IMR-90 (cell line): ENCODE data around the gene USP32. TPM values are rescaled to one million over a fixed set of nuclear protein-coding genes. Genes with fewer than 3 reads are reported as not detected.

ENCODE experiments used
- ATAC-seq: fragments of 200-7000 bp; cut with Tn5 transposase; 2 replicates; pipeline ENCODE4 v1.9.1; 2020; ENCODE audit warnings: low read depth, mild to moderate bottlenecking, moderate library complexity
- BruUV-seq: library from RNA; stranded (reverse); fragments of 400-500 nt; replicated peaks from 2 replicates; lab custom pipeline; 2021; lab: Mats Ljungman, UMichigan
- CTCF ChIA-PET: fragments of 300-600 bp; formaldehyde crosslinking; extraction: SDS; loops from one replicate; lab custom pipeline; 2021; ENCODE audit warnings: antibody characterized with exemption; lab: Yijun Ruan, JAX
- POLR2A ChIA-PET: fragments of 300-600 bp; sonication (Branson Sonifier 250); formaldehyde crosslinking; loops from one replicate; lab custom pipeline; 2022; ENCODE audit warnings: antibody characterized with exemption; ENCODE audit not compliant: unreplicated experiment; lab: Charles Lee
- DNase-seq: peaks from one replicate; pipeline ENCODE4 v3.0.0; 2013
- H2AFZ ChIP-seq: replicated peaks from 2 replicates; pipeline ENCODE3; 2013; ENCODE audit warnings: low read length, mild to moderate bottlenecking; ENCODE audit not compliant: poor library complexity
- H2AK5ac ChIP-seq: 2 replicates; pipeline ENCODE4 v1.6.1; 2013; ENCODE audit warnings: low read depth, low read length, inconsistent platforms
- H2AK9ac ChIP-seq: replicated peaks from 2 replicates; pipeline ENCODE3; 2013; ENCODE audit warnings: mild to moderate bottlenecking, low read depth, low read length, moderate library complexity; ENCODE audit not compliant: poor library complexity
- H2BK120ac ChIP-seq: 2 replicates; pipeline ENCODE4 v1.6.1; 2013; ENCODE audit warnings: low read depth, low read length, inconsistent platforms
- H2BK15ac ChIP-seq: 3 replicates; pipeline ENCODE4 v1.6.1; 2013; ENCODE audit warnings: low read depth, low read length, inconsistent platforms
- H2BK20ac ChIP-seq: 2 replicates; pipeline ENCODE4 v1.6.1; 2013; ENCODE audit warnings: low read depth, mild to moderate bottlenecking, inconsistent platforms, low read length, moderate library complexity
- H2BK5ac ChIP-seq: 2 replicates; pipeline ENCODE4 v1.6.1; 2013; ENCODE audit warnings: mild to moderate bottlenecking, low read depth, low read length, inconsistent platforms; ENCODE audit not compliant: poor library complexity, severe bottlenecking
- H3K14ac ChIP-seq: replicated peaks from 2 replicates; pipeline ENCODE4 v1.6.1; 2013; ENCODE audit warnings: low read depth, low read length, inconsistent platforms
- H3K18ac ChIP-seq: 2 replicates; pipeline ENCODE4 v1.6.1; 2013; ENCODE audit warnings: low read depth, low read length, control low read depth
- H3K23ac ChIP-seq: 2 replicates; pipeline ENCODE4 v1.6.1; 2013; ENCODE audit warnings: low read depth, low read length, inconsistent platforms
- H3K27ac ChIP-seq: 2 replicates; pipeline ENCODE4 v1.5.1; 2013; ENCODE audit warnings: mild to moderate bottlenecking, control low read depth, low read length; ENCODE audit not compliant: insufficient read depth
- H3K27me3 ChIP-seq: 2 replicates; pipeline ENCODE4 v1.6.1; 2013; ENCODE audit warnings: low read length; ENCODE audit not compliant: control insufficient read depth, insufficient read depth
- H3K36me3 ChIP-seq: 2 replicates; pipeline ENCODE4 v1.6.1; 2013; ENCODE audit warnings: low read length, mixed read lengths; ENCODE audit not compliant: control insufficient read depth, insufficient read depth
- H3K4ac ChIP-seq: 2 replicates; pipeline ENCODE4 v1.6.1; 2013; ENCODE audit warnings: low read depth, low read length, inconsistent platforms
- H3K4me1 ChIP-seq: 2 replicates; pipeline ENCODE4 v1.6.1; 2013; ENCODE audit warnings: low read length, mixed read lengths; ENCODE audit not compliant: control insufficient read depth, insufficient read depth
- H3K4me2 ChIP-seq: 2 replicates; pipeline ENCODE4 v1.6.1; 2013; ENCODE audit warnings: low read depth, mild to moderate bottlenecking, control low read depth, low read length, moderate library complexity
- H3K4me3 ChIP-seq: 2 replicates; pipeline ENCODE4 v1.5.1; 2013; ENCODE audit warnings: low read depth, mild to moderate bottlenecking, control low read depth, low read length, moderate library complexity; ENCODE audit not compliant: insufficient read depth
- H3K56ac ChIP-seq: 2 replicates; pipeline ENCODE4 v1.6.1; 2013; ENCODE audit warnings: low read length, inconsistent platforms; ENCODE audit not compliant: insufficient read depth; ENCODE audit errors: extremely low read depth
- H3K79me1 ChIP-seq, 2 experiments: 2 replicates each; pipeline ENCODE4 v1.6.1; 2013; ENCODE audit warnings: low read length in 2 of 2, inconsistent platforms in 1 of 2, low read depth in 1 of 2
- H3K9ac ChIP-seq: 2 replicates; pipeline ENCODE4 v1.6.1; 2013; ENCODE audit warnings: low read depth, low read length, control low read depth
- H3K9me1 ChIP-seq: 2 replicates; pipeline ENCODE4 v1.6.1; 2013; ENCODE audit warnings: low read length, inconsistent platforms; ENCODE audit not compliant: insufficient read depth
- H3K9me3 ChIP-seq: 2 replicates; pipeline ENCODE4 v1.6.1; 2013; ENCODE audit warnings: low read length; ENCODE audit not compliant: control insufficient read depth, insufficient read depth
- H4K20me1 ChIP-seq: 2 replicates; pipeline ENCODE4 v1.6.1; 2013; ENCODE audit warnings: low read length, inconsistent platforms; ENCODE audit not compliant: insufficient read depth
- H4K5ac ChIP-seq: 2 replicates; pipeline ENCODE4 v1.6.1; 2013; ENCODE audit warnings: mild to moderate bottlenecking, low read depth, low read length, control low read depth
- H4K8ac ChIP-seq, 2 experiments: 2 replicates each; pipeline ENCODE4 v1.6.1; 2013; ENCODE audit warnings: low read depth in 2 of 2, low read length in 2 of 2, control low read depth in 1 of 2, inconsistent platforms in 1 of 2
- H4K91ac ChIP-seq: 2 replicates; pipeline ENCODE4 v1.6.1; 2013; ENCODE audit warnings: low read depth, low read length, inconsistent platforms; ENCODE audit not compliant: insufficient read depth
- CEBPB ChIP-seq: IDR thresholded peaks from 2 replicates; pipeline ENCODE4 v1.6.1; 2012; ENCODE audit warnings: low read depth, low read length, improper control_type of control experiment
- FOS ChIP-seq: fragments of 150-350 bp; IDR thresholded peaks from 2 replicates; pipeline ENCODE4 v1.6.1; 2016; ENCODE audit warnings: low read depth, low read length
- MAZ ChIP-seq: IDR thresholded peaks from 2 replicates; pipeline ENCODE4 v1.6.1; 2012; ENCODE audit warnings: low read depth, mild to moderate bottlenecking, low read length, improper control_type of control experiment, moderate library complexity, borderline replicate concordance
- MXI1 ChIP-seq: IDR thresholded peaks from 2 replicates; pipeline ENCODE4 v1.6.1; 2012; ENCODE audit warnings: low read depth, mild to moderate bottlenecking, low read length, moderate library complexity, borderline replicate concordance
- POLR2A ChIP-seq: IDR thresholded peaks from 2 replicates; pipeline ENCODE4 v1.6.1; 2012; ENCODE audit warnings: mild to moderate bottlenecking, low read depth, low read length
- RAD21 ChIP-seq: IDR thresholded peaks from 2 replicates; pipeline ENCODE4 v1.6.1; 2012; ENCODE audit warnings: low read length, improper control_type of control experiment
- RCOR1 ChIP-seq: IDR thresholded peaks from 2 replicates; pipeline ENCODE4 v1.6.1; 2012; ENCODE audit warnings: mild to moderate bottlenecking, low read length, improper control_type of control experiment; ENCODE audit not compliant: insufficient replicate concordance
- RFX5 ChIP-seq: IDR thresholded peaks from 2 replicates; pipeline ENCODE4 v1.8.0; 2012; ENCODE audit warnings: low read depth, mild to moderate bottlenecking, low read length, moderate library complexity
- SMC3 ChIP-seq: fragments of 150-350 bp; IDR thresholded peaks from 2 replicates; pipeline ENCODE4 v1.6.1; 2016; ENCODE audit warnings: low read depth, mild to moderate bottlenecking, antibody characterized with exemption, low read length, moderate library complexity
- WGBS, 2 experiments: methylation state at CpG; one replicate each; pipeline versions ENCODE4 v1.1.5 to v1.1.7; 2013; ENCODE audit warnings: missing lambda C conversion rate in 2 of 2; ENCODE audit not compliant: insufficient read length in 1 of 2; ENCODE audit errors: extremely low coverage in 2 of 2; 5-methylcytosine and 5-hydroxymethylcytosine counted together
- dilution Hi-C: fragments of 300-500 bp; cut with HindIII; formaldehyde crosslinking; loops from one replicate; pipeline ENCODE4 v1.14.3; 2018; ENCODE audit warnings: low sequenced_read_pairs; ENCODE audit not compliant: unreplicated experiment
- in situ Hi-C: fragments of 300-500 bp; cut with MboI; formaldehyde crosslinking; loops from 3 replicates; pipeline ENCODE4 v1.14.3; 2019; ENCODE audit warnings: low sequenced_read_pairs, inconsistent platforms, mixed read lengths
- intact Hi-C: fragments of 100-400 bp; cut with micrococcal nuclease; formaldehyde crosslinking; loops from 2 replicates; pipeline ENCODE4 v1.10.0; 2022
- polyA plus RNA-seq, 3 experiments: library from polyadenylated mRNA; depleted of rRNA; stranded (reverse); fragments of >200 nt; gene quantifications; 2 replicates each; pipeline ENCODE4 v1.2.3, GENCODE V29; 2012; ENCODE audit warnings: low replicate concordance in 1 of 3
- total RNA-seq: library from RNA; depleted of rRNA; stranded (reverse); fragments of >200 nt; gene quantifications from 2 replicates; pipeline ENCODE4 v1.2.3, GENCODE V29; 2012

The USP32 gene
- total and polyA plus RNA-seq, 2 of the 4 experiments (the other 2 are of a cell fraction): 16.8 to 46.8 TPM

DNA sequence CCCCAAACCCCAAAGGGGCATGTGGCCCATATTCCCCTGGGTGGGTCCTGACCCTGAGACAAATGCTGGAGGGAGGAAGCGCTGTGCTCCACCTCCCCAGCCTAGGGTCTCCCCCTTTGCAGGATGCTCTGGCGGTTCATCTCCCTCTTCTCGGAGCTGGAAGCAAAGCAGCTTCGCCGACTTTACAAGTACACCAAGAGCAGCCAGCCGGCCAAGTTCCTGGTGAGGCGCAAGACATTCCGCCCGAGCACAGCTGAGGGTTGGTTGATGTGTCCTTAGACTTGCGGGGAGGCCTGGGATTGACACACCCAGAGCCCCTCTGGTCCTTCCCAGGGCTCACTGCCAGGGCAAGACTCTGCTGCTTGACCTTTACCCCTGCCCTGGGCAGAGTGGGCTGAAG is 34.7 kb upstream of the USP32 start:
- TF ChIP-seq SMC3 (no peak), MAZ (no peak), CEBPB (no peak), RCOR1 (no peak), RFX5 (no peak), FOS (no peak), RAD21 (no peak), POLR2A (no peak), MXI1 (no peak)
- ChIA-PET CTCF (no interaction called here), POLR2A (no interaction called here)
- H3K23ac ChIP-seq: no peak overlapping the region
- H3K27me3 ChIP-seq: peaks cover 5% of the 10 kb centered on the region
- H2AK9ac ChIP-seq: no peak overlapping the region
- dilution Hi-C loops: no loop called here
- in situ Hi-C loops: no loop called here
- no peaks in the 10 kb centered on the region for H3K9me1 ChIP-seq
- H3K18ac ChIP-seq: no peak overlapping the region
- H3K4ac ChIP-seq: no peak overlapping the region
- no peak overlapping the region for H3K9ac ChIP-seq
- no TSS peak for BruUV-seq
- H4K5ac ChIP-seq: no peak overlapping the region
- H2BK15ac ChIP-seq: no peak overlapping the region
- H2AK5ac ChIP-seq: no peak overlapping the region
- no peak overlapping the region for H3K56ac ChIP-seq
- H3K9me3 ChIP-seq: no peaks in the 10 kb centered on the region
- DNase-seq (no peak), ATAC-seq (no peak)
- intact Hi-C loops: no loop called here
- H3K14ac ChIP-seq: no peak overlapping the region
- 81% methylated on average over 5 of the region's 10 CpGs; no CpG with 5 or more reads in 1 of the 2 experiments for WGBS, 2 experiments
- H3K4me2 ChIP-seq: no peak overlapping the region
- no peak overlapping the region for H2AFZ ChIP-seq
- H2BK120ac ChIP-seq: no peak overlapping the region
- H3K36me3 ChIP-seq: no peaks in the 10 kb centered on the region
- H4K8ac ChIP-seq: no peak overlapping the region
- no peaks in the 10 kb centered on the region; the same call in 1 of the 2 replicates for H3K4me1 ChIP-seq
- no peak overlapping the region for H3K4me3 ChIP-seq
- no peak overlapping the region for H2BK5ac ChIP-seq
- no peak overlapping the region for H3K27ac ChIP-seq
- no peak overlapping the region for H4K91ac ChIP-seq
- H3K79me1 ChIP-seq: no peaks in the 10 kb centered on the region
- H2BK20ac ChIP-seq: no peak overlapping the region
- H4K20me1 ChIP-seq: no peaks in the 10 kb centered on the region
